A673 (cell line): ENCODE results near the gene ADAMTSL1. TPM values are rescaled to one million over a fixed set of nuclear protein-coding genes. Genes with fewer than 3 reads are reported as not detected.

ENCODE experiments used
- BruUV-seq: library from RNA; stranded (reverse); fragments of 400-500 nt; replicated peaks from 2 replicates; lab custom pipeline; 2021; lab: Mats Ljungman, UMichigan
- CTCF ChIA-PET: fragments of 300-600 bp; sonication (Branson Sonifier 250); formaldehyde crosslinking; loops from one replicate; lab custom pipeline; 2022; ENCODE audit warnings: antibody characterized with exemption; lab: Charles Lee
- POLR2A ChIA-PET: fragments of 300-600 bp; sonication (Branson Sonifier 250); formaldehyde crosslinking; loops from one replicate; lab custom pipeline; 2022; ENCODE audit warnings: antibody characterized with exemption; ENCODE audit not compliant: low non-redundant PET; lab: Charles Lee
- DNase-seq: peaks from one replicate; pipeline ENCODE4 v3.0.0-alpha.2; 2015; ENCODE audit warnings: low spot score
- H3K27ac ChIP-seq: fragments of 200-600 bp; sonication (generic); 2 replicates; pipeline ENCODE4 v1.5.1; 2016; ENCODE audit warnings: mixed run types, low read depth, mild to moderate bottlenecking, mixed read lengths, antibody characterized with exemption, low read length; ENCODE audit not compliant: poor library complexity, severe bottlenecking
- H3K27me3 ChIP-seq: fragments of 200-600 bp; sonication (generic); replicated peaks from 2 replicates; pipeline ENCODE4 v1.6.1; 2017; ENCODE audit warnings: mixed run types, low read depth, mild to moderate bottlenecking, mixed read lengths, antibody characterized with exemption, low read length; ENCODE audit not compliant: insufficient read depth, poor library complexity
- H3K36me3 ChIP-seq: fragments of 200-600 bp; sonication (generic); 2 replicates; pipeline ENCODE4 v1.6.1; 2016; ENCODE audit warnings: mixed run types, mild to moderate bottlenecking, mixed read lengths, antibody characterized with exemption, low read length; ENCODE audit not compliant: insufficient read depth, poor library complexity, severe bottlenecking
- H3K4me1 ChIP-seq: fragments of 200-600 bp; sonication (generic); 2 replicates; pipeline ENCODE4 v1.6.1; 2017; ENCODE audit warnings: mixed run types, mild to moderate bottlenecking, mixed read lengths, antibody characterized with exemption, low read length; ENCODE audit not compliant: insufficient read depth, poor library complexity, severe bottlenecking
- H3K4me3 ChIP-seq: fragments of 200-600 bp; sonication (generic); 2 replicates; pipeline ENCODE4 v1.5.1; 2016; ENCODE audit warnings: low read depth, mixed run types, mild to moderate bottlenecking, mixed read lengths, low read length; ENCODE audit not compliant: poor library complexity, severe bottlenecking
- H3K9me3 ChIP-seq: fragments of 200-600 bp; sonication (generic); 2 replicates; pipeline ENCODE4 v1.6.1; 2016; ENCODE audit warnings: mixed run types, low read depth, mild to moderate bottlenecking, mixed read lengths, antibody characterized with exemption, low read length; ENCODE audit not compliant: poor library complexity, severe bottlenecking
- EZH2 ChIP-seq: fragments of 200-600 bp; sonication (generic); IDR thresholded peaks from 2 replicates; pipeline ENCODE4 v1.6.1; 2017; ENCODE audit warnings: borderline replicate concordance, low read depth, mild to moderate bottlenecking, mixed read lengths, antibody characterized with exemption, low read length; ENCODE audit not compliant: poor library complexity, severe bottlenecking
- intact Hi-C: fragments of 100-400 bp; cut with micrococcal nuclease; formaldehyde crosslinking; loops from one replicate; pipeline ENCODE4 v1.10.0; 2022; ENCODE audit not compliant: unreplicated experiment
- total RNA-seq: library from RNA; stranded (reverse); gene quantifications from 2 replicates; pipeline ENCODE4 v1.2.3, GENCODE V29; 2021
- TF ChIP-seq, protein P1 (sequence below): fragments of 300-800, 200-600 bp; sonication (generic); conservative IDR thresholded peaks from 2 replicates; pipeline ENCODE4 v1.5.1; 2017; ENCODE audit warnings: low read depth, mild to moderate bottlenecking, antibody characterized with exemption, low read length, moderate library complexity, mixed read lengths

ADAMTSL1 gene
- total RNA-seq, 1 experiment from 2014 or later: not detected

DNA sequence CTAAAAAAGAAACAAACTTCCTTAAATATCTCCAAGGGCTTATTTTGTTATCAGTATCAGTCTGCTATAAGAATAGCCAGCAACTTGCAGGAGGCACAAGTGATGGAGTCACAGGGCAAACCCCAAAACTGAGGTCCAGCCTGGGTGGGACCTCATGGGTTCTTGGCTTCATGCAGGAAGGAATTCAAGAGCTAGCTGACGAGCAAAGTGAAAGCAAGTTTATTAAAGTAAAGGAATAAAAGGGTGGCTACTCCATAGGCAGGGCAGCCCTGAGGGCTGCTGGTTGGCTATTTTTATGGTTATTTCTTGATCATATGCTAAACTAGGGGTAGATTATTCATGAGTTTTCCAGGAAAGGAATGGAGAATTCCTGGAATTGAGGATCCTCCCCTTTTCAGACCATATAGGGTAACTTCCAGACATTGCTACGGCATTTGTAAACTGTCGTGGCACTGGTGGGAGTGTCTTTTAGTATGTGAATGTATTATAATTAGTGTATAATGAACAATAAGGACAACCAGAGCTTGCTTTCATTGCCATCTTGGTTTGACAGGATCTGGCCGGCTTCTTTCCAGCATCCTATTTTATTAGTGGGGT, 231.9 kb downstream of the ADAMTSL1 start:
- BruUV-seq: no TSS peak
- intact Hi-C loops: no loop called here
- Histone ChIP-seq H3K9me3 (no peaks in the 10 kb centered on the region), H3K27ac (no peak overlapping the region), H3K36me3 (no peaks in the 10 kb centered on the region), H3K27me3 (no peaks in the 10 kb centered on the region), H3K4me1 (no peaks in the 10 kb centered on the region), H3K4me3 (no peak overlapping the region)
- no peak for DNase-seq
- ChIA-PET CTCF (no interaction called here), POLR2A (no interaction called here)
- TF ChIP-seq EZH2: no peak
- TF ChIP-seq, protein P1, sequence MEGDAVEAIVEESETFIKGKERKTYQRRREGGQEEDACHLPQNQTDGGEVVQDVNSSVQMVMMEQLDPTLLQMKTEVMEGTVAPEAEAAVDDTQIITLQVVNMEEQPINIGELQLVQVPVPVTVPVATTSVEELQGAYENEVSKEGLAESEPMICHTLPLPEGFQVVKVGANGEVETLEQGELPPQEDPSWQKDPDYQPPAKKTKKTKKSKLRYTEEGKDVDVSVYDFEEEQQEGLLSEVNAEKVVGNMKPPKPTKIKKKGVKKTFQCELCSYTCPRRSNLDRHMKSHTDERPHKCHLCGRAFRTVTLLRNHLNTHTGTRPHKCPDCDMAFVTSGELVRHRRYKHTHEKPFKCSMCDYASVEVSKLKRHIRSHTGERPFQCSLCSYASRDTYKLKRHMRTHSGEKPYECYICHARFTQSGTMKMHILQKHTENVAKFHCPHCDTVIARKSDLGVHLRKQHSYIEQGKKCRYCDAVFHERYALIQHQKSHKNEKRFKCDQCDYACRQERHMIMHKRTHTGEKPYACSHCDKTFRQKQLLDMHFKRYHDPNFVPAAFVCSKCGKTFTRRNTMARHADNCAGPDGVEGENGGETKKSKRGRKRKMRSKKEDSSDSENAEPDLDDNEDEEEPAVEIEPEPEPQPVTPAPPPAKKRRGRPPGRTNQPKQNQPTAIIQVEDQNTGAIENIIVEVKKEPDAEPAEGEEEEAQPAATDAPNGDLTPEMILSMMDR: no peak

- intact Hi-C loops: no loop called here
- BruUV-seq: no TSS peak
- no peaks in the 10 kb centered on the region for H3K9me3 ChIP-seq
- CTCF ChIA-PET: no interaction called here
- no peaks in the 10 kb centered on the region for H3K27me3 ChIP-seq
- no peak overlapping the region for H3K27ac ChIP-seq
- TF ChIP-seq EZH2: no peak
- TF ChIP-seq, protein P1: no peak
- no peak overlapping the region for H3K4me3 ChIP-seq
- no peaks in the 10 kb centered on the region for H3K4me1 ChIP-seq
- POLR2A ChIA-PET: no interaction called here
- no peak for DNase-seq
- no peaks in the 10 kb centered on the region for H3K36me3 ChIP-seq
Observed at GRCh38 chr9:18706648-18707047, 232.7 kb downstream of the ADAMTSL1 start.

- POLR2A ChIA-PET: no interaction called here
- Histone ChIP-seq H3K4me1 (no peaks in the 10 kb centered on the region), H3K27me3 (no peaks in the 10 kb centered on the region), H3K9me3 (no peaks in the 10 kb centered on the region), H3K4me3 (no peak overlapping the region), H3K27ac (no peak overlapping the region), H3K36me3 (no peaks in the 10 kb centered on the region)
- DNase-seq: no peak
- intact Hi-C loops: no loop called here
- CTCF ChIA-PET: no interaction called here
- no TSS peak for BruUV-seq
- TF ChIP-seq, protein P1: no peak
- no peak for TF ChIP-seq EZH2
Observed at GRCh38 chr9:18707061-18707461, 233.1 kb downstream of the ADAMTSL1 start.
